OCI-LY7 (cell line): ENCODE results near the gene CCDC117. TPM values are rescaled to one million over a fixed set of nuclear protein-coding genes. Genes with fewer than 3 reads are reported as not detected.
A peak's percentile ranks its signal among the peaks of the same experiment; 100 is the strongest.

Source experiments
- BruUV-seq: library from RNA; stranded (reverse); fragments of 400-500 nt; replicated peaks from 2 replicates; lab custom pipeline; 2021; lab: Mats Ljungman, UMichigan
- CTCF ChIA-PET: fragments of 300-600 bp; sonication (Branson Sonifier 250); formaldehyde crosslinking; loops from one replicate; lab custom pipeline; 2022; ENCODE audit warnings: antibody characterized with exemption; ENCODE audit not compliant: unreplicated experiment; lab: Charles Lee
- POLR2A ChIA-PET: fragments of 300-600 bp; sonication (Branson Sonifier 250); formaldehyde crosslinking; loops from one replicate; lab custom pipeline; 2022; ENCODE audit warnings: antibody characterized with exemption; lab: Charles Lee
- DNase-seq: peaks from one replicate; pipeline ENCODE4 v3.0.0-alpha.2; 2015; ENCODE audit warnings: low spot score
- H2AFZ ChIP-seq: fragments of 200-600 bp; sonication (generic), shearing (Covaris generic); 2 replicates; pipeline ENCODE4 v1.6.1; 2014; ENCODE audit warnings: mild to moderate bottlenecking, antibody characterized with exemption, low read length, moderate library complexity
- H3K27ac ChIP-seq: fragments of 200-600 bp; sonication (generic); 2 replicates; pipeline ENCODE4 v1.5.1; 2014; ENCODE audit warnings: mixed run types, low read depth, mild to moderate bottlenecking, moderate library complexity, low read length, inconsistent platforms; ENCODE audit not compliant: poor library complexity, severe bottlenecking
- H3K36me3 ChIP-seq: fragments of 200-600 bp; sonication (generic); 2 replicates; pipeline ENCODE4 v1.6.1; 2014; ENCODE audit warnings: mild to moderate bottlenecking, antibody characterized with exemption, low read length, moderate library complexity, mixed read lengths; ENCODE audit not compliant: insufficient read depth
- H3K4me1 ChIP-seq: fragments of 200-600 bp; sonication (generic); 2 replicates; pipeline ENCODE4 v1.5.1; 2014; ENCODE audit warnings: mild to moderate bottlenecking, low read length; ENCODE audit not compliant: insufficient read depth, poor library complexity, severe bottlenecking
- H3K4me2 ChIP-seq: fragments of 200-600 bp; sonication (generic); 2 replicates; pipeline ENCODE4 v1.6.1; 2014; ENCODE audit warnings: mild to moderate bottlenecking, low read length
- H3K4me3 ChIP-seq: fragments of 200-600 bp; sonication (generic); 2 replicates; pipeline ENCODE4 v1.5.1; 2014; ENCODE audit warnings: mild to moderate bottlenecking, low read depth, low read length; ENCODE audit not compliant: poor library complexity, severe bottlenecking
- H3K79me2 ChIP-seq: fragments of 200-600 bp; sonication (generic); 2 replicates; pipeline ENCODE4 v1.6.1; 2016; ENCODE audit warnings: low read depth, mild to moderate bottlenecking, low read length, moderate library complexity, mixed read lengths; ENCODE audit not compliant: insufficient read depth
- H3K9me2 ChIP-seq: fragments of 200-600 bp; sonication (generic); 2 replicates; pipeline ENCODE4 v1.6.1; 2016; ENCODE audit warnings: mild to moderate bottlenecking, low read length, mixed read lengths; ENCODE audit not compliant: insufficient read depth
- H3K9me3 ChIP-seq: fragments of 200-600 bp; sonication (generic); 2 replicates; pipeline ENCODE4 v1.6.1; 2014; ENCODE audit warnings: mild to moderate bottlenecking, mixed run types, low read length, mixed read lengths
- H4K20me1 ChIP-seq: fragments of 200-600 bp; sonication (generic); 2 replicates; pipeline ENCODE4 v1.6.1; 2014; ENCODE audit warnings: mild to moderate bottlenecking, antibody characterized with exemption, low read length, moderate library complexity, mixed read lengths; ENCODE audit not compliant: insufficient read depth
- CTCF ChIP-seq: fragments of 200-600 bp; sonication (generic); conservative IDR thresholded peaks from 2 replicates; pipeline ENCODE4 v1.5.1; 2014; ENCODE audit warnings: mild to moderate bottlenecking, antibody characterized with exemption, low read length, moderate library complexity, mixed read lengths
- EZH2phosphoT487 ChIP-seq: fragments of 200-600 bp; sonication (generic); IDR thresholded peaks from 2 replicates; pipeline ENCODE4 v1.6.1; 2018; ENCODE audit warnings: low read depth, borderline replicate concordance, mild to moderate bottlenecking, mixed run types, antibody characterized with exemption, low read length, moderate library complexity, mixed read lengths
- intact Hi-C: fragments of 100-400 bp; cut with micrococcal nuclease; formaldehyde crosslinking; loops from one replicate; pipeline ENCODE4 v1.10.0; 2022; ENCODE audit not compliant: unreplicated experiment
- total RNA-seq, 2 experiments: library from RNA; depleted of rRNA in 1 of 2; stranded (reverse); fragments of >200 nt in 1 of 2; shearing (Covaris generic) in 1 of 2; gene quantifications; 2 replicates each; pipeline ENCODE4 v1.2.3, GENCODE V29; 2014 to 2022

The CCDC117 gene
- total RNA-seq, 2 experiments from 2014 or later: 21.4 to 34.1 TPM

- DNase-seq: peak; percentile 46
- Histone ChIP-seq H4K20me1 (no peaks in the 10 kb centered on the region; the same call in 1 of the 2 replicates), H3K36me3 (no peaks in the 10 kb centered on the region), H3K9me3 (no peaks in the 10 kb centered on the region), H3K4me1 (peaks cover 45% of the 10 kb centered on the region), H3K79me2 (no peaks in the 10 kb centered on the region), H3K27ac (peak overlapping the region; percentile 7), H3K4me3 (no peak overlapping the region), H3K9me2 (no peaks in the 10 kb centered on the region), H2AFZ (no peak overlapping the region), H3K4me2 (peak overlapping the region; percentile 4; the same call in 1 of the 2 replicates)
- intact Hi-C loops: loop anchor here (1.0 kb wide), 1 partner anchor 16 kb away; no protein-coding TSS in a partner anchor
- ChIA-PET POLR2A (interaction anchor here (0.5 to 5.4 kb wide), 7 partner anchors 10 to 459 kb away, joined by 3 to 85 read pairs (median 5); partner anchors contain the start of gene XBP1), CTCF (interaction anchor here (0.6 kb wide), 2 partner anchors 826 to 827 kb away, joined by 3 read pairs; no protein-coding TSS in a partner anchor)
- BruUV-seq: no TSS peak
- TF ChIP-seq EZH2phosphoT487 (no peak), CTCF (no peak)
Observed at GRCh38 chr22:28817919-28818859, 45.7 kb downstream of the CCDC117 start.

- DNase-seq: peak; percentile 32
- no peaks in the 10 kb centered on the region for H3K36me3 ChIP-seq
- no peak for TF ChIP-seq EZH2phosphoT487
- TF ChIP-seq CTCF: no peak
- CTCF ChIA-PET: interaction anchor here (0.5 kb wide), 1 partner anchor 803 kb away, joined by 3 read pairs; no protein-coding TSS in a partner anchor
- POLR2A ChIA-PET: interaction anchor here (1.1 to 5.4 kb wide), 4 partner anchors 9 to 30 kb away, joined by 5 to 85 read pairs (median 6); partner anchors contain the start of gene XBP1
- H4K20me1 ChIP-seq: no peaks in the 10 kb centered on the region; the same call in 1 of the 2 replicates
- no peak overlapping the region for H3K4me3 ChIP-seq
- intact Hi-C loops: loop anchor here (10.0 kb wide), 1 partner anchor 45 kb away; the partner anchor contains the start of gene CCDC117
- H3K27ac ChIP-seq: peak overlapping the region; percentile 20
- H3K9me3 ChIP-seq: no peaks in the 10 kb centered on the region
- BruUV-seq: no TSS peak
- peak overlapping the region; percentile 26; the same call in 1 of the 2 replicates for H3K4me2 ChIP-seq
- no peak overlapping the region for H2AFZ ChIP-seq
- H3K9me2 ChIP-seq: no peaks in the 10 kb centered on the region
- H3K4me1 ChIP-seq: peaks cover 57% of the 10 kb centered on the region
- no peaks in the 10 kb centered on the region for H3K79me2 ChIP-seq
Observed at GRCh38 chr22:28819253-28820096, 47.0 kb downstream of the CCDC117 start.
